ENCODE measurements around the gene TPM4.
"Not testable (repeated sequence)": the region's sequence is repeated elsewhere in the genome, so short reads cannot be mapped to it uniquely, and the experiment has no call there.

Gene TPM4

GRCh38 chr19:16070366-16070990 lies 5.8 kb upstream of the TPM4 start:
- peak in 1 of 2 donors; percentile 77 for DNase-seq (ENCODE audit: low read depth in 1 of 2, low spot score in 1 of 2)

- DNase-seq (ENCODE audit: low read depth in 1 of 2, low spot score in 1 of 2) = no peak
These were observed 5.1 kb upstream of the TPM4 start for GRCh38 chr19:16071072-16071691.

- no peak for DNase-seq (ENCODE audit: low read depth in 1 of 2, low spot score in 1 of 2)
These were observed 2.8 kb upstream of the TPM4 start for GRCh38 chr19:16073481-16073880.

- no peak for DNase-seq (ENCODE audit: low read depth in 1 of 2, low spot score in 1 of 2)
These were observed 2.3 kb upstream of the TPM4 start for GRCh38 chr19:16073988-16074387.

DNA sequence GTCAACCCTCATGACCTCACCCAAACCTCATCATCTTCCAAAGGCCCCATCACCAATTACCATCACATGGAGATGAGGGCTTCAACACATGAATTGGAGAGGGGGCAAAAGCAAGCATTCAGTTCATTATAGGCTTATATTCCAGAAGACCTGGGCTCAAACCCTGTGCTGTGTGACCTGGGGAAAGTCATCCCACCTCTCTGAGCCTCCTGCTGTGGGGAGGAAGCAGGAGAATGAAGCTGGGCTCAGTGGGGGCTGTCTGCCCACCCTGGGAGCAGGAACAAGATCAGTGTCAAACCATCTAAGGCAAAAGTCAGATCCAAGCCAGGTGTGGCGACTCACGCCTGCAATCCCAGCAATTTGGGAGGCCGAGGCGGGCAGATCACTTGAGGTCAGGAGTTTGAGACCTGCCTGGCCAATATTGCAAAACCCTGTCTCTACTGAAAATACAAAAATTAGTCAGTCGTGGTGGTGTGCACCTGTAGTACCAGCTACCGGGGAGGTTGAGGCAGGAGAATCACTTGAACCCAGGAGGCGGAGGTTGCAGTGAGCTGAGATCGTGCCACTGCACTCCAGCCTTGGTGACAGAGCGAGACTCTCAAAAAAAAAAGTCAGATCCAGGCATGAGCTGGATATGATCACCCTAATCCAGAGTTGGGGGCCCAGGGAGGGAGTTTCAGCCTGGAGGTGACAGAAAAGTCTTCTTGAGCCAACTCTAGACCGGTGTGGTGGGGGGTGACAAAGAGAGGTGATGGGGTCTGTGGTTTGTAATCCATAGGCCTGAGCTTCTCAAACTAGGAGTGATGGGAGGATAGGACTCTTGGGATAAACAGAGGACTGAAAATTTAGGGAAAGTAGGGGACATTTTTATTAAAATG lies 1.6 kb upstream of the TPM4 start:
- DNase-seq (ENCODE audit: low read depth in 1 of 2, low spot score in 1 of 2) = no peak

GRCh38 chr19:16075430-16076153 lies 703 bp upstream of the TPM4 start:
- no peak for DNase-seq (ENCODE audit: low read depth in 1 of 2, low spot score in 1 of 2)

DNA sequence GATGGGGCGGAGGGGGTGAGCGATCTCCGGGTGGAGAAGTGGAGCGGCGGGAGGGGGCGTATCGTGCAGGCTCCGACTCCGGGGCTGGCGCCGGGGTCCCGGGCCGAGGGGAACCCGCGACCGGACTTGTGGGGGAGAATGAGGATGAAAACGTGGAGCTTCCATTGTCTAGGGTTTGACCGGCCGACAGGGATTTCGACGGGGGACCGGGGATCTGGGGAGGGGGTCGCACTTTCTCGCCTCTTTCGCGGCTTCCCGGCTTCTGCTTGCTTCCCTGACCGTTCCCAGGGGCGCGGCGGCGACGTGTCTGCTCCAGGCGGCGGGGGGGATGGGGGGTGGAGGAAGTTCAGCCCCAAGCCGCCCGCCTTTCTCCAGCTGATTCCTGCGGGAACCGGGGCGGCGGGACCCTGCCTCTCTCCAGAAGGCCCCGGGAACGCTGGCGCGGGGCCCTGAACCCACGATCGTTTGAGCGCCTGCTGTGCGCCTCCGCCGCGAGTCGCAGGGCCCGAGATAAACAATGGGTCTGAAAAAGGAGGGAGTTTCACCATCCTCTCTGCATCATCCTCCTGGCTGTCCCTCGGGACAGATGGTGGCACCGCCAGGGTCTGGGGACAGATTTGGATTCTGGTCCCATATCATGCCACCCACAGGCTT lies 790 bp downstream of the TPM4 start:
- DNase-seq (ENCODE audit: low read depth in 1 of 2, low spot score in 1 of 2) = no peak

DNA sequence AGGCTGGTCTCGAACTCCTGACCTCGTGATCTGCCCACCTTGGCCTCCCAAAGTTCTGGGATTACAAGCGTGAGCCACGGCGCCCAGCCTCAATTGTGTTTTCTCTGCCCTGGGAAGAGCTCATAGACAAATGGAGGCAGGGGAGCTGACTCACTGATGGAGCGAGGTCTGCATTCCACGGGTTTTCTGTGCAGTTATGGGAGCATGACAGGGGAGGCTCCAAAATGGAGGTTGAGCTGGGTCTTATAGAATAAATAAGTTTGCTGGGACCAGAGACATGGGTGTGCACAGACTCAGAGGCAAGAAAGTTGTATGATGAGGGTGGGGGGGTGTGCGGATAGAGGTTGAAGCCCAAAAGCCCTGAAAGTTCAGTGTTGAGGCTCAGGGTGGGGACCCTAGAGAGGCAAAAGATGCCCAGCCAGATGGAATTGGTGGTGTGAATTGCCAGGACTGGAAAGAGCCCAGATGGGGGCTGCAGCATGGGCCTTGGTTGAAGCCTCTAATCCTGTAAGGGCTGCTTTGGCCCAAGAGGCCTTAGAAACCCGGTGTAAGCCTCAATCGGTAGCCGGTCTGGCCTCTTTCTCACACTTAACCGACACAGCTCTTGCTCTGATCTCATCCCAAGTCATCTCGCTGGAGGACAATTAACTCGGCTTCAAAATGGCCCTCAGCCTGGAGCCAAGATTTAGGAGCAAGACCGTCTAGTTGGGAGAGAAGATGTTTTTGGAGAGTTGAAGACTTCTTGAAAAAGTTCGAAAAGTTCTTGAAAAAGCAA lies 1.9 kb downstream of the TPM4 start:
- no peak for DNase-seq (ENCODE audit: low read depth in 1 of 2, low spot score in 1 of 2)

DNA sequence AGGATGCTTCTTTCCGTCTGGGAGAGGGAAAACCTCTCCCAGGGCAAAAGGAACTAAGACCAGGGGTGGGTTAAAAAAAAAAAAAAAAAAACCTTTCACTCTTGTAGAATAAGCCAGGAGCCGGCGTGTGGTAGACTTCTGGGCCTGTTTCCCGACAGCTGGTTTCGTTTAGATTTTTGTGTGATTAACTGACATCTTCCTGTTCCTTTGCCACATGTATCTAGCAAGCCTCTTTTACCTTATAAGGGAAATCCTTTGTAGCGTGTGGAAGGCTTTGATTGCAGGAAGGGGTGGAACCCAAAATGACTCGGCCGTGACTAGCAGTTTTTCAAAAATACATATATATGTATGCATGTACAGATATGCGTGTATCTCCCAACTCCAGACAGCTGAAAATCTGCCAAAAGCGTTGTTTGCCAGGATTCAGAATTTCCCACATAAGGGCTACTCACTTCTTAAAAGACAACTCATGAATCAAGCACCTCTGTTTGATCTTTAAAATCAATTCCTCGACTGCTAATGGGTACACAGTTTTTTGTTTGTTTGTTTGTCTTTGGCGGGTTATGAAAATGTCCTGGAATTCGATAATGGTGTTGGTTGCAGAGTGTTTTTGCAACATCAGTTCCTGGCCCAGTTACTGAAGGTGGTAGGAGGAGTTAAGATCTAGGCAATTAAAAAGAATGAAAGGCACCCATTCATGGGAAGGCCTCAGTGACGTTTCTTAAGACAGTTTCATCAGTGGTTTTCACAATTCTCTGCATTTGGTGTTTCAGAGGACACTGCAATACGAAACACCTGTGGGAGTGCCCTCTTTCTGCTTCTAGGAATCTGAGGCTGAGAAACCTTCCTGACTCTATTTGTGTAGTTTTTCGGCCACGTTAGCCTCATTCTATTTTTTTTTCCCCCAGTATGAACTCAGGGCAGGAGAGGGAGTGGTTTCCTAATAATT lies 2.7 kb downstream of the TPM4 start:
- peak in 1 of 2 donors; percentile 69 for DNase-seq (ENCODE audit: low read depth in 1 of 2, low spot score in 1 of 2)

GRCh38 chr19:16084067-16084685 lies 7.9 kb downstream of the TPM4 start:
- no peak for DNase-seq (ENCODE audit: low read depth in 1 of 2, low spot score in 1 of 2)

- DNase-seq (ENCODE audit: low read depth in 1 of 2, low spot score in 1 of 2) = no peak
These were observed 8.8 kb downstream of the TPM4 start for GRCh38 chr19:16085115-16085514.

DNA sequence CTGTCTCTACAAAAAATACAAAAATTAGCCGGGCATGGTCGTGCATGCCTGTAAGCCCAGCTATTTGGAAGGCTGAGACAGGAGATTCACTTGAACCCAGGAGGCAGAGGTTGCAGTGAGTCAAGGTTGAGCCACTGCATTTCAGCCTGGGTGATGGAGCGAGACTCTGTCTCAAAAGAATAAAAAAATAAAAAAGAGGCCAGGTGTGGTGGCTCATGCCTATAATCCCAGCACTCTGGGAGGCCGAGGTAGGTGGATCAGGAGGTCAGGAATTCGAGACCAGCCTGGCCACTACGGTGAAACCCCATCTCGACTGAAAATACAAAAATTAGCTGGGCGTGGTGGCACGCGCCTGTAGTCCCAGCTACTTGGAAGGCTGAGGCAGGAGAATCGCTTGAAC lies 11.1 kb downstream of the TPM4 start:
- DNase-seq (ENCODE audit: low read depth in 1 of 2, low spot score in 1 of 2) = not testable (repeated sequence)

DNA sequence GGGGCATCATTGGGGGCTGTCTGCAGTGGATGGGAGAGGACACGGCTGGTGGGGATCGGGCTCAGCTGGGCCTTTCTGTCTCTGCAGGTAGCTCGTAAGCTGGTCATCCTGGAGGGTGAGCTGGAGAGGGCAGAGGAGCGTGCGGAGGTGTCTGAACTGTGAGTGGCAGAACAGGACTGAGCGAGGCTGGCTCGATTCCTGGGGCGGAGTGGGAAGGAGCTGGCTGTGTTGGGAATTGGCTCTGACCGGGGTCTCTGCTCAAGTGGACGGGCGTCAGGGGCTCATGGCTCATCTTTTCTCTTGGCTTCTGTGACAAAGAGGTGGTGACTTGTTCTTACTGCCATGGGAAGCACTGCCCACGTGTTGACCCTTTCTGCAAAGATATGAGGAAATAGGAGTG lies 11.6 kb downstream of the TPM4 start:
- no peak for DNase-seq (ENCODE audit: low read depth in 1 of 2, low spot score in 1 of 2)

GRCh38 chr19:16088351-16089009 lies 12.2 kb downstream of the TPM4 start:
- DNase-seq (ENCODE audit: low read depth in 1 of 2, low spot score in 1 of 2) = no peak

GRCh38 chr19:16089010-16089846 lies 12.9 kb downstream of the TPM4 start:
- no peak for DNase-seq (ENCODE audit: low read depth in 1 of 2, low spot score in 1 of 2)

DNA sequence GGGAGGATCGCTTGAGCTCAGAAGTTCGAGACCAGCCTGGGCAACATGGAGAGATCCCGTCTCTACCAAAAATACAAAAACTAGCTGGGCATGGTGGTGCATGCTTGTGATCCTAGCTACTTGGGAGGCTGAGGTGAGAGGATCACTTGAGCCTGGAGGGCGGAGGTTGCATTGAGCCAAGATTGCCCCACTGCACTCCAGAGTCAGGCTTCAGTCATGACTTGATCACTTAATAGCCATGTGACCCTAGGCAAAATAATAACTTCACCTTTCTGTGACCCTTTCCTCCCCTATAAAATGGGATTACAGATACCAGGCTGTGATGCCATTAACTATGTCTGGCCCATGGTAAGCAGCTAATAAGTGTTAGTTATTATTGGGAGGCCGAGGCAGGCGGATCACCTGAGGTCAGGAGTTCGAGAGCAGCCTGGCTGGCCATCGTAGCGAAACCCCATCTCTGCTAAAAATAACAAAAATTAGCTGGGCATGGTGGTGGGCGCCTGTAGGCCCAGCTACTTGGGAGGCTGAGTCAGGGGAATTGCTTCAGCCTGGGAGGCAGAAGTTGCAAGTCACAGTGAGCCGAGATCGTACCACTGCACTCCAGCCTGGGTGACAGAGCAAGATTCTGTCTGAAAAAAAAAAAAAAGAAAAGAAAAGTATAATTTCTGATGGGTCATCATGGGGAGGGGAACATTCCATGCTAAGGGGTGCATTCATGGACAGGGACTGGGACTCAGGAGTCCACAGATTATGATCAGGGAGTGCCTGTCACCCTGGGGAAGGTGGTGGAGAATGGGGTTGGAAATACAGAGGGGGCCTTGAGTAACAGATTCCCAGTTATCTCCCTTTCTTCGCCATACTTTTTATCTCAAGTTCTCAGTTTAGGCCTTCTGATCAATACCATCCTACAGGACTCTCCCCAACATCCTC lies 15.5 kb downstream of the TPM4 start:
- no peak for DNase-seq (ENCODE audit: low read depth in 1 of 2, low spot score in 1 of 2)

All from activated CD4-positive, alpha-beta T cell treated with anti-CD3 and anti-CD28 coated beads, Interleukin-2, amount 50 U/mL, for 24 hours (primary cell).